ENCODE measurements around the gene SUGCT. TPM values are rescaled to one million over a fixed set of nuclear protein-coding genes. Genes with fewer than 3 reads are reported as not detected.

SUGCT gene
- total RNA-seq, 4 donors from 2014 or later: 7.8 to 15.0 (median 12.8) TPM

DNA sequence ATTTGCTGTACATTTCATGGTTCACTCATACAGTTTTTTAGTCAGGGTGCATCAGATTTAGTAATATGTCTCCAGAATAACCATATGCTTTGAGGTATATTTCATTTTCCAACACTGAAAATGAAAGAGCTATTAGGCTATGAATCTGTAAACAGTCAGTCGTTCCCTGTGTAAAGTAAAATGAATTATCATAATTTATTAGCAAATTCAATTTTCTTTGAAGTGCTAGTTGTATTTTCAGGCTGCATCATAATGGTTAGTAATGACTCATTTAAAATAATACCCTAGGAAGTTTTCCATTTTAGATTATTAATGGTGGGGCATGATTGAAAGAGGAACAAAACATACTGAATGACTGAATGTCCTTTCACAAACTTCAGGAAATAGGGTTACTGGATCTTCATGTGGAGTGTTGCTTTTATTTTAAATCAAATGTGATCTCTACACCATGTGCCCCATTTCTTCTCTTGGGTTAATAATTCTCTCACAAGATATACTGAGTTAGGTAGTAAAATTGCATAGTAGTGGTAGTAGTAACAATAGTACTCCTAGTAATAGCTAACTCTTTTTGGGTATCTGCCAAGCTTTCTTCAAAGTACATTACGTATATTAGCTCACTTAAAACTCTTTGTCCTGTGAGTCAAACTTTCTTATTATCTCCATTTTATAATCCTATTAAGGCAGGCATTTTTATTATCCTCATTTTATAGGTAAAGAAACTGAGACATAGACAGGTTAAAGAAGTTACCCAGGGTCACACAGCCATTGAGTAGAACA lies 476.5 kb downstream of the SUGCT start:
- H3K27me3 ChIP-seq: no peaks in the 10 kb centered on the region
- no peaks in the 10 kb centered on the region for H3K36me3 ChIP-seq
- no peak overlapping the region for H3K4me3 ChIP-seq
- no peak overlapping the region for H3K27ac ChIP-seq (replicated peaks in 1 of 4)
- intact Hi-C loops (cut with DNase I): no loop called here
- no peaks in the 10 kb centered on the region for H3K9me3 ChIP-seq
- 72% methylated on average over 2 of the region's 2 CpGs for WGBS
- DNase-seq (ENCODE audit: extremely low spot score): no peak
- no peaks in the 10 kb centered on the region for H3K4me1 ChIP-seq
- TF ChIP-seq EP300 (IDR thresholded peaks at IDR 0.05) (no peak), POLR2AphosphoS5 (IDR thresholded peaks at IDR 0.05) (no peak), POLR2A (IDR thresholded peaks at IDR 0.05; ENCODE audit: low read depth) (no peak)
- TF ChIP-seq, protein P1, sequence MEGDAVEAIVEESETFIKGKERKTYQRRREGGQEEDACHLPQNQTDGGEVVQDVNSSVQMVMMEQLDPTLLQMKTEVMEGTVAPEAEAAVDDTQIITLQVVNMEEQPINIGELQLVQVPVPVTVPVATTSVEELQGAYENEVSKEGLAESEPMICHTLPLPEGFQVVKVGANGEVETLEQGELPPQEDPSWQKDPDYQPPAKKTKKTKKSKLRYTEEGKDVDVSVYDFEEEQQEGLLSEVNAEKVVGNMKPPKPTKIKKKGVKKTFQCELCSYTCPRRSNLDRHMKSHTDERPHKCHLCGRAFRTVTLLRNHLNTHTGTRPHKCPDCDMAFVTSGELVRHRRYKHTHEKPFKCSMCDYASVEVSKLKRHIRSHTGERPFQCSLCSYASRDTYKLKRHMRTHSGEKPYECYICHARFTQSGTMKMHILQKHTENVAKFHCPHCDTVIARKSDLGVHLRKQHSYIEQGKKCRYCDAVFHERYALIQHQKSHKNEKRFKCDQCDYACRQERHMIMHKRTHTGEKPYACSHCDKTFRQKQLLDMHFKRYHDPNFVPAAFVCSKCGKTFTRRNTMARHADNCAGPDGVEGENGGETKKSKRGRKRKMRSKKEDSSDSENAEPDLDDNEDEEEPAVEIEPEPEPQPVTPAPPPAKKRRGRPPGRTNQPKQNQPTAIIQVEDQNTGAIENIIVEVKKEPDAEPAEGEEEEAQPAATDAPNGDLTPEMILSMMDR (IDR thresholded peaks at IDR 0.05): no peak

DNA sequence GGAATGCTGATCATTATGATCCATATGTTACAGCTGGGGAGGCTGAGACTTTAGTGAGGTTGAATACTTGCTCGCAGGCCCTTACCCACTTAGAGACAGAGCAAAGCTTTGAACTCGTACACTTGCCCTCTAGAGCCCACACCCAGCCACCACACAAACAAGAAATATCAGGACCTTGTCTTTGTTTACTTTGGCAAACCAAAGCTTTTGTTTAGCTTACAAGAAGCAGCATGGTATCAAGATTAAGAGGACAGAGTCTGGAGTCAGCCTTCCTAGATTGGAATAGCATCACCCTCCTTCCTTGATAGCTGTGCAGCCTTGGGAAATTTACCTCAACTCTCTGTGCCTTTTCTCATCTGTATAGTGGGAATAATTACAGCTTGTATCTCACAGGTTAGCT lies 477.5 kb downstream of the SUGCT start:
- DNase-seq (ENCODE audit: extremely low spot score): no peak
- H3K4me1 ChIP-seq: no peaks in the 10 kb centered on the region
- no peaks in the 10 kb centered on the region for H3K36me3 ChIP-seq
- no peaks in the 10 kb centered on the region for H3K27me3 ChIP-seq
- TF ChIP-seq POLR2A (IDR thresholded peaks at IDR 0.05; ENCODE audit: low read depth) (no peak), POLR2AphosphoS5 (IDR thresholded peaks at IDR 0.05) (no peak), EP300 (IDR thresholded peaks at IDR 0.05) (no peak)
- TF ChIP-seq, protein P1 (IDR thresholded peaks at IDR 0.05): no peak
- WGBS: 93% methylated on average over 2 of the region's 2 CpGs
- intact Hi-C loops (cut with DNase I): no loop called here
- no peaks in the 10 kb centered on the region for H3K9me3 ChIP-seq
- no peak overlapping the region for H3K4me3 ChIP-seq
- H3K27ac ChIP-seq (replicated peaks in 1 of 4): no peak overlapping the region

DNA sequence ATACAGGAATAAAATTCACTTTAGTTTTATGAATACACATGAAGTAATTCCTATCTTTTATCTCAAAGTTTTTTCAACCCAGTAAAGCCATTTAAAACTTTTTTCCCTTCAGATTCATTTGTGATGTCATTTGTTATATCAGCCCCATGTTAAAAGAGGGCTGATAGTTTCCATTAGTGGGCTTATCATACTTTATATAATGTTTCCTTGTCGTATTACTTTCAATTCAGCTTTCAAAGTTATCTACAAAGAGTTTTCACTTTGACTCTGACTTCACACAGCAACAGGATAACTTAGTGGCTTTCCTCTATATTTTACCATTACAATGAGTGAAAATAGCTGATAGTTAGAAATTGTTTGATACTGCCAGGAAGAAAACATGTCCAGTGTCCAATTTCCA lies 484.8 kb downstream of the SUGCT start:
- no peaks in the 10 kb centered on the region for H3K4me1 ChIP-seq
- WGBS: 97% methylated on average over 1 of the region's 1 CpG
- no peak overlapping the region for H3K4me3 ChIP-seq
- H3K9me3 ChIP-seq: no peaks in the 10 kb centered on the region
- intact Hi-C loops (cut with DNase I): no loop called here
- H3K27me3 ChIP-seq: no peaks in the 10 kb centered on the region
- no peaks in the 10 kb centered on the region for H3K36me3 ChIP-seq
- no peak for TF ChIP-seq EP300 (IDR thresholded peaks at IDR 0.05)
- TF ChIP-seq, protein P1 (IDR thresholded peaks at IDR 0.05): no peak
- no peak for TF ChIP-seq POLR2A (IDR thresholded peaks at IDR 0.05; ENCODE audit: low read depth)
- TF ChIP-seq POLR2AphosphoS5 (IDR thresholded peaks at IDR 0.05): no peak
- DNase-seq (ENCODE audit: extremely low spot score): no peak
- no peak overlapping the region for H3K27ac ChIP-seq (replicated peaks in 1 of 4)

DNA sequence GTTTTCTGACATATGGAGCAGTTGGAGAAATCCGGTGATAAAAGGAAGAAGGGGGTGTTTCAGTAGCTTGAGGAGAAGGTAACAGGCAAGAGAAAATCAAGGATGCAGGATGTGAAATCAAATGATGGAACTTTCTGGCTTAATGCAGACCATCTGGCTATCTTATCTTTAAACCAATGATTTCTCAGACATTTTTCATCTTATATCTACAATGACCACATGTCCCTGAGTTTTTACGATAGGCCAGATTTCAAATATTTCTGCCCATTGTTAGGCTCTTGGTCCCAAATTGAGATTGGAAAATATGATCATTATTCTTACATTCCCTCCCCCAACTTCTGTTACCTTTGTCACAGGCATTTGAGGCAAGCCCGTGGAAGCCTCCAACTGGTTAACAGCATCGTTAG lies 486.8 kb downstream of the SUGCT start:
- 87% methylated on average over 4 of the region's 4 CpGs for WGBS
- DNase-seq (ENCODE audit: extremely low spot score): no peak
- Histone ChIP-seq H3K9me3 (no peaks in the 10 kb centered on the region), H3K36me3 (no peaks in the 10 kb centered on the region), H3K27me3 (no peaks in the 10 kb centered on the region), H3K4me1 (no peaks in the 10 kb centered on the region), H3K4me3 (no peak overlapping the region), H3K27ac (replicated peaks in 1 of 4) (no peak overlapping the region)
- intact Hi-C loops (cut with DNase I): no loop called here
- TF ChIP-seq, protein P1 (IDR thresholded peaks at IDR 0.05): no peak
- no peak for TF ChIP-seq EP300 (IDR thresholded peaks at IDR 0.05)
- TF ChIP-seq POLR2A (IDR thresholded peaks at IDR 0.05; ENCODE audit: low read depth): no peak
- no peak for TF ChIP-seq POLR2AphosphoS5 (IDR thresholded peaks at IDR 0.05)

All from esophagus muscularis mucosa (tissue), 4 donors.